ENCODE measurements around the gene NOC3L.

- TF ChIP-seq CTCF (IDR thresholded peaks at IDR 0.05; ENCODE audit: insufficient read depth, low read length) (no peak), REST (IDR thresholded peaks at IDR 0.05; ENCODE audit: insufficient replicate concordance, low read depth) (no peak), POLR2AphosphoS5 (IDR thresholded peaks at IDR 0.05; ENCODE audit: low read depth) (no peak), SPI1 (IDR thresholded peaks at IDR 0.05; ENCODE audit: borderline replicate concordance, low read depth) (no peak), GABPA (IDR thresholded peaks at IDR 0.05; ENCODE audit: low read depth) (no peak)
Observed at GRCh38 chr10:94293354-94293753, 69.4 kb downstream of the NOC3L start.
